Hematopoietic multipotent progenitor cell treated with erythropoietin and hydrocortisone succinate and interleukin-3 and kit ligand, for 8 days (in vitro differentiated cells): ENCODE measurements around the gene OSBPL5.
"Not testable (repeated sequence)": the region's sequence is repeated elsewhere in the genome, so short reads cannot be mapped to it uniquely, and the experiment has no call there.

Source experiments
- DNase-seq: peaks from one replicate; pipeline ENCODE4 v3.0.0-alpha.2; 2015

Gene OSBPL5

DNA sequence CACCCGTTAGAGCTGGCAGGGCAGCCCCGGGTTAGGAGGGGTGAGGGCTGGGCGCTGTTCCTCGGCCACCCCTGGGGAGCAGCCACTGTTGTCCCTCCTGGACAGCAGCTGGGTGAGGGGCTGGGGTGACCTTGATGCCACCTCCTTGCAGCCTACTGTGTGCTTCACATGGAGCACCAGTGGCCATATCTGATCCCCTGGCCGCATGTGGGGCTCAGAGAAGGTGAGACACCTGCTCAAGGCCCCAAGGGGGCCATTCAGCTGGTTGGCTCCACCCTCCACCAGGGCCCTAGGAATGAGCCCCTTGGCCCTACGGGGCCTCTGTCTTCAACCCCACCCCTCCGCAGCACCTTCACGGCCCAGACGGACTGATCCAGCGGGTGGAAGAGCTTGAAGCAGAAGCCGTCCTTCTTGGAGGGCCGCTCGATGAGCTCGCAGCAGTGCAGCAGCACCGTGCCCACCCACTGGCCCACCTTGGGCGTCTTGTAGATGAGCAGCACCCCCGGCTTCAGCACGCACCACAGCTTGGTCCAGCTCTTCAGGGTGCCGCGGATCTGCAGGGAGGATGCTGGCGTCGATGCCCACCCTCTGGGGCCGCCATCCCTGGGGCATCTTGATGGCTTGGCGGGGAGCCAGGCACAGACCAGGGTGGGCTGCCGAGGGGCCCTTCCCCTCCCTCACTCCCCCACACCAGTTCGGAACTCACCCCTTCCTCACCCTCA, 44.9 kb downstream of the OSBPL5 start:
- DNase-seq = no peak

DNA sequence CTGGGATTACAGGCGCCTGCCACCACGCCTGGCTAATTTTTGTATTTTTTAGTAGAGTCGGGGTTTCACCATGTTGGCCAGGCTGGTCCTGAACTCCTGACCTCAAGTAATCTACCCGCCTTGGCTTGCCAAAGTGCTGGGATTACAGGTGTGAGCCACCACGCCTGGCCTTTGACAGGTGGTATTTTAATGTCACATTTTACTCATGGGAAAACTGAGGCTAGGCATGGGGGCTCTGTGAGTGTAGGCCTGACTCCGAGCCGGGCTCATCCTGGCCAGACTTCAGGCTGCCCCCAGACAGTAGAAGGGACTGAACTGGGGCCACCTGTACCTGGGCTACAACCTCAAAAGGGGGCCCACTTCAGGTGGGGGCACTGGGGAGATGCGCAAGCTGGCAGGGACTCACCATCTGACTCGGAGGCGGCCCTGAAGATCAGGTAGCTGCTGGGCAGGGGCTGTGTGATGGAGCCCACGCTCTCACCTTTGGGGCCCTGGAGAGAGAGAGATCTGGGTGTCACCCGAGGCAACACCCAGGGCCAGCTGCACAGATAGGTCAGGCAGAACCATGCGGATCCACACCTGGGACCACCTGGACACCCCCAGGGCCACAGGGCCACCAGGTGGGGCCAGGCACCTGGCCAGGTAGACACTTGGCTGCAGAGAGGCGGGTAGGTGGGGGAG, 45.8 kb downstream of the OSBPL5 start:
- DNase-seq = no peak

DNA sequence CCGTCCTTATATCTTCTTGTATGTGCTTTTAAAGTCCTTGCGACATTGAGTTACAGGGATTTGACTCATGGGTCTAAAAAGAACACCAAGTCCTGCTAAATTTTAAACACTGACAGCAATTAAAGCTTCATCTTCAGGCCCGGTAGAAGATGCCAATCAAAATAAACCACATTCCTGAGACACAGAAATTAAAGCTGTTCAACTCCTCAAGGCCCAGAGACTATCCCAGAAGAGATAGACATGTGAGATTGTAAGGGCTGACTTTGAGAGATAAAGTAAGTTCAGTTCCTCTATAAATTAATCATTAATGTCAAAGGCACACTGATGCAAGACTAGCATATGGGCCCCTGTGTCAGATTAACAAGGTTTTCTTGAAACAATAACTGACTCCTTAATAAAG, 49.8 kb downstream of the OSBPL5 start:
- DNase-seq = peak; percentile 60

DNA sequence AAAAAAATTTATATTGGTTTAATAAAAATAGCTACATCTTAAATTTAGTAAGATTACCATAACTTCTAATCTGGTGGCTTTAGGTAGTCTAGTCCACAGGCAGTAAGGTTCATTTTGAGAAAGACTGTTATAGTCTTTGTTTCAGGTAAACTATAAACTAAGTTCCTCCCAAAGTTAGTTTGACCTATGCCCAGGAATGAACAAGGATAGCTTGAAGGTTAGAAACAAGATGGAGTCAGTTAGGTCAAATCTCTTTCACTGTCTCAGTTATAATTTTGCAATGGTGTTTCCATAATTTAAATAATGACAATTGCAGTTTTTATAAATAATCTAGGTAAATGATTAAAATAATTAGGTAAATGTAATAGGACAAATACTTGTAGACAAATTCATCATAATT, 51.4 kb downstream of the OSBPL5 start:
- DNase-seq = not testable (repeated sequence)

DNA sequence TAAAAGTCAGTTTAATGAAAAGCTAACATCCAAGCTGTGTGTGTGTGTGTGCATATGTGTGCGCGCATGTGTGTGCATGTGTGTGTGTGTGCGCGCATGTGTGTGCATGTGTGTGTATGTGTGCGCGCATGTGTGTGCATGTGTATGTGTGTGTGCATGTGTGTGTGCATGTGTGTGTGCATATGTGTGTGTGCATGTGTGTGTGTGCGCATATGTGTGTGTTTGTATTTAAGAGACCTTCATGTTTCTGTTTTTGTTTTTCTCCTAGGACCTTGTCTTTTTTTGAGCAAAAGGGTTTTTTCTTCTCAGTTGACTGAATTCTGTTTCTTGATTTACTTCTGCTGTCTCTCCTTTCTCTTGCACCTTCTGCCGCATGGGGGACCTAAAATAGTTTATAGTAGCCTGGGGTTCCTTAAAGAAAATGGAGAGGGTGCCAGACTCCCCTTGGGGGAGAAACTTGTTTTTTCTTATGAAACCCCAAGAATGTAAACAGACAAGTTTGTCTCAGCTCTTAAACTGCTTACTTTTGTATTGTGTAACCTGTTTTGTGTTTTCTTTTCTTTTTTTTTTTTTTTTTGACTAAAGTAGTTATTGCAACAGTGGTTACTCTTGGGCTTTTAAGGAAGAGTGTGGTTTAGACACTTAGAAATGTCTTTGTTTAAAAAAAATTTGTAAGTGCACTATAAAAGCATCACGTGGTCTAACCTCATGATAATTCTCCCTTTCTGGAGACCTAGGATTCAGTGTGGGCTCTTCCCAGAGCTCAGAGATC, 53.0 kb downstream of the OSBPL5 start:
- DNase-seq = no peak

DNA sequence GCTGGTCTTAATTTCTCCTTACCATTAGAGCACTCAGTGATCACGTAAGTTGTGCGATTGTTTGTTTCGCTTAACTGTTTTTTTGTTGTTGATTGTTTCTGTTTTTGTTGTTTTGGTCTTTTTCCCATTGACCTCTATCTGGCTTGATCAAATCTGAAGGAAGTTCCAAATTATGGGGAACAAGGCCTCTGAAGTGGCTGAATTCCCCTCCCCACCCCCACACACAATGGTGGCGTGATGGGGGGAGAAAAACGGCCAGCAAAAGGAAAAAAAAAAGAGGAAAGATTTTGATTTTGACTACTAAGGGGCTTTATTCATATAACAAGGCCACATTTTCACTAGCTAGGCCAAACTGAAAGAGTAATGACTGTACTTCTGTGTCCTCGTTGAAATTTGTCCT, 53.6 kb downstream of the OSBPL5 start:
- no peak for DNase-seq

DNA sequence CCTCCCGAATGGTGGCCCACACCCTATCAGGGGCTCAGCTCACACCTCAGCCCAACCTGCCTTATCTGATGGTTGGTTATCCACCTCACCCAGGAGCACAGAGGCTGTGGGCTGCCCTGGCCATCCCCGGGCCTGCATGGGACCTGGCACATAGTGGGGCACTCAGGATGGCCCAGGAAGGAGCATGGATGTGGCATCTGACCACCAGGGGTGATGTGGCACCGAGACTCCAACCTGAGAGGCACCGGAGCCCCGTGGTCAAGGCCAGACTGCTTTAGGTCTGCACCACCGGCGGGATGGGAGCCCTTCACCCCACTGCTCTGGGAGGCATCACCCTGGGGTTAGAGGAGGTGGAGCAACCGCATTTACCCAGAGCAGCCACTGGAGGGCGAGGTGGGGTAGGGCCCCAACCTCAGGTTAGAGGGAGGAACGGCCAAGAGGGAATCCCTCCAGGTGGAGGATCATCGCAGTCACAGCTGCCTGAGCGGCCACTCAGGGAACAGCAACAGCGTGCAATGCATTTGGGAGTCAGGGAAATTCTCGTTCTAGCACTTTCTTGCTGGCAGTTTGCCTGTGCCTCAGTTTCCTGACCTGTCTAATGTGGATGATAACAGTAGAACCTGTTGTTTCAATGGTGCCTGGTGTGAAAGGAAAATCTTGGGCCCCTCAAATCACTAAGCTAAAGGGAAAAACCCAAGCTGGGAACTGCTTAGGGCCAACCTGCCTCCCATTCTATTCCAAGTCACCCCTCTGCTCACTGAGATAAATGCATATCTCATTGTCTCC, 55.0 kb downstream of the OSBPL5 start:
- peak; percentile 68 for DNase-seq

DNA sequence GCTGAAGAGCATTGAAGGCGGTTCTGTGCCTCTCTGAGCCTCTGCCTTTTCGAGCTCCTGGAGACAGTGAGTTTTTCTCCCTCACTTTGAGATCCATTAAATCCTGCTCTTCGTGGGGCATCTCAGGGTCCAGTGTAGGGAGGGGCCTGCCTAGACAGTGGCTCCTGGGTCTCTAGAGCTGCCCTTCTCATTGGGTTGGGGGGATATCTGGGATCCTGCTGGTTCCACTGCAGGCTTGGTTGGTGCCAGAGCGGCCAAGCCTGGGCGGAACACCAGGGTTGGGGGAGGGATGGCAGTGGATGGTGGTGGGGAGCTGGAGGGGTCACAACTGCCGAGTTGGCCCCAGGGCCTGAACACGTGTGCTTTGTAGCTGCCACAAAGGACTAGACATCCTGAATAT, 55.7 kb downstream of the OSBPL5 start:
- no peak for DNase-seq

DNA sequence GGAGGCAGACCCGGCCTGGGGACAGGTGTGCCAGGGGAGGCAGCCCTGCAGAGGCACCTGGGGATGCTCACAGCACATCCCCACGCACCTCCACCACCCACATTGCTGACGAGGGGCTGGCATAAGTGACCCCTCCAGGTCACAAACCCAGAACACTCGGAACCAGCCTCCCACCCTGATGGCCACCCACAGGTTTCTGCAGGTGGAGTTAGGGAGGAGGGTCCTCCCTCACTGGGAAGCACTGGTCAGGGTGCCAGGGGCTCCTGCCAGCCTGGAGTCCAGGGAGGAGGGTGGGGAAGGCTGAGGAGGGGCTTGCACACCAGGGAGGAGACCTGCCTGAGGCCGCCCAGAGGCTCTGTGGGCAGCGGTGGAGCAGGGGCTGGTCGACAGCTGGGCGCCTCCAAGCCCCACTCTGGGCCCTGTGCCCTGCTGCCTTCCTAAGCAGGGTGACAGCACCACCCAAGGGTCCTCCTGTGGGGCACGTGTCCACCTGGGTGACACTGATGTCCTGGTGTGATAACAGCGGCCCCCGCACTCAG, 56.9 kb downstream of the OSBPL5 start:
- no peak for DNase-seq

DNA sequence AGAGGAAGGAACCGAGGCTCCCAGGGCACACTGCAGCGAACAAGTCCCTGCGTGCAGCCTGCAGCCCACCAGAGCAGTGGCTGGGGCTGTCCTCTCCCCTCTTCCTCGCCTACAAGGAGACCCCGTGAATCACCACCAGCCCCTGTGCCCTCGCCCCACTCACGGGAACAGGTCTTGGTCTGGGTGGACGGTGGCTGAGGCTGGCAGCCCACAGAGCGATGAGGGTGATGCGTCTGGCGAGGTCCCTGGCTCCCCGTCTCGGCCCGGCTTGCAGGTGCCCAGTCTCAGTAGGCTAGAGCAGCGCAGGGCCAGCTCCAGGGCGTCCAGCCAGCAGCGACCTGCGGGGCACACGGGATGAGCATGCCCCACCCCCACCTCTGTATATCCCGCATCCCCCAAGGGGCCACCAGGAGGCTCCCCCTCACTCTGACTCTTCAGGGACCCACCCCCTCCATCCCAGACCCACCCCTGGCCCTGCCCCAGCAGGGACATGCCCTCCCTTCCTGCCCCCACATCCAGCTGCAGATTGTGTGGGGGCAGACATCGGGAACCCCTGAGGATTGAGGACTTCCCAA, 57.4 kb downstream of the OSBPL5 start:
- no peak for DNase-seq

DNA sequence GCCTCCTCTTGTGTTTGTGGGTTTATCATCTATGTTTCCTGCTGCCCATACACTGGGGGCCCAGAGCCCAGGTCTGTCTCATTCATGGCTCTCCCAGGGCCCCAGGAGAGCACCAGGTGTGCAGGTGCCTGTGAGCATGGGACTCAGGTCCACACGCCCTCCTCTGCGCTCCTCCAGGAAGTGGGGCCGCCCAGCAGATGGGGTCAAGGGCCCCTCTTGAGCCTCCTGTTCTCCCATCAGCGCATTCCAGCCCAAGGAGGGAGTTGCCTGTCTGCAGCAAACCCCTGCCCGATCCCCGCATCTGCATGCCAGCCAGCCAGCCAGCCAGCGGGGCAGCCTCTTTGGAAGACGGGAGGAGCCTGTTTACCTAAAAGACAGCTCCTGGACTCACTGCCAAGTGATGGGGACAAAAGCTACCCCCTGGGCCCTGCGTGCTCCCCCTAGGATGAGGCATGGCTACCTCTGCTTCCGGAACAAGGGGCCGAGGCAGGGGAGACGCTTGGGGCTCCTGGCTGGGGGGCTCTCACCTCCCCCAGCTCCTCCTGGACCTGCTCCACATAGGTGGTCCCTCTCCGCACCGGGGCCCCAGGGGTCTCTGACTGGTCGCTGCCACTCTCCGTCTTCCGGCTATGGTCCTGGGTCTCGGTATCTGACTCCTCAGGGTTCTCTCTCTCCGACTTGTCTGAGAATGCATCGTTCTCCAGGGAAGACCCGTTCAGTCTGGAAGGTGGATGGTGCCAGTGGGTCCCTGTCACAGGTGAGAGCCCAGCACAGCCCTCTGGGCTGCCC, 58.2 kb downstream of the OSBPL5 start:
- no peak for DNase-seq

DNA sequence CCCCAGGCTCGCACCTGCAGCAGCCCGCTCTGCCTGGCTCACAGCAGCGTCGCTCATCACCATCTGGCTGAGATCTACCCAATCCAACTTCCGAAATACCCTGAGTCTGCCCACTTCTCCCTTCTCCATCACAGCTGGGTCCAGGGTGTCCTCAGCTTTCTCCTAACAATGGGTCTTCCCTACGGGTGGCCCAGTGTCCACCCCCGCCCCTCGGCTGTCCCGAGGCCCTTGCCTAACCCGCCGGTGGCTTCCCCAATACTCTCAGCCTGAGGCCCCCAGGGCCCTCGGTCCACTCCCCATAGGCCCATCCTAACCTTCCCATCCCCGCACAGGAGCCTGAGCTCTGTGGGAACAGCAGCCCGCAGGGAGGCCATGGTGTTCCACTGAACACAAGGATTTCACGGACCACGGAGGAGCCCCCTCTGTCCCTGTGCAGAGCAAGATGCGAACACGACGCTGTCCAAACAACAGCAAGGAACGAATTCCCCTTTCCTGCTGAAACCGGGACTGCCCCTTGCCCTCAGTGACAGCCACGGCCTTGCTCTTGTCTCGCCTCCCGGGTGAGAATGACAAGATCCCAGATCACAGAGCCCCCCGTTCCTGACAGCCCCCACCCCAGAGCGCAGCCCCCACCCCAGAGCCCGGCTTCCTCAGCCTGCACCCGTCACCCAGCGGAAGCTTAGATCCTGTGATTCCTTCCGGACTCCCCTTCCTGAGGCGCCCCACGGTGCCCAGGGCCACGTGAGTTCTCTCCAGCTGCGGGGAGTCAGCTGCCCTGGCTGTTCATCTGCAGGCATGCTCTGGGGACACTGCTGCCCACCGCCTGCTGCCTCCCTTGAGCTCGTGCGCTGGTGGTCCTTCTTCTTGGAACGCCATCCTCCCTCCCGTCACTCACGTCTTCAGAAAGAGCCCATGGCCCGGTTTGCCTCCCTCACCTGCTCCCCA, 59.0 kb downstream of the OSBPL5 start:
- DNase-seq = no peak

DNA sequence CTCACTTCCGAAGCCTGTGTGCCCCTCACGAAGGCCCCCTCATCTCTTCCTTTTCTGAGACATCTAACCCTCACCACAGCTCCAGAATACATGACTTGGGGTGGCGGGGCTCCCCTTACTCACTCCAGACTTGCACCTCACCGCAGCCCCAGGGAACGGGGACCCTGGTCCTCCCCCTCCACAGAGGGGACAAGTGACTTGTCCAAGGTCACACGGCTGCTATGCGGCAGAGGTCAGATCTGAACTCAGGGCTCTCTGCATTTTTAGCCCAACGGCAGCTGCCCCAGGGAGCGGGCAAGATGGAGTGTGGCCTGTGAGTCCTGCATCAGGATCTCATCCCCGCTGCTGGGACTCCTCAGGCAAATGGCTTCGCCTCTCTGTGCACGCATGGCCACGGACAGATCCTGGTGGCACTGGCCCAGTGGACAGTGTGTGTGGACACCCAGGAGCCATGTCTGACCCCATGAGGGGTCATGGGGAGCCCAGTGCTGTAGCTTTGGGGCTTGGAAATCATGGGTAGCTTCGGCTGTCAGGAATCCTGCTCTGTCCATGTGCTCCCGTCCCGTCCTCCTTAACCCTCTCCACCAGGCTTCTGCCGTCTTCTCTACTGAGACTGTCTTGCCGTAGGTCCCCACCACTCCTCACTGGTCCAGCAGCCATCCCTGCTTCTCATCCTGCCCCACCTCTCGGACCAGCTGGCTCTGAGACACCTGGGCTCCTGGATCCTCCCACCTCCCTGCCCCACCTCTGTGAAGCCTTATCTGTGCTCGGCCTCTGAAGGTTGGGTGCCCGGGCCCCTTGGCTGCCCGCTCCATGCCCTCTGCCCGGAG, 59.9 kb downstream of the OSBPL5 start:
- no peak for DNase-seq

DNA sequence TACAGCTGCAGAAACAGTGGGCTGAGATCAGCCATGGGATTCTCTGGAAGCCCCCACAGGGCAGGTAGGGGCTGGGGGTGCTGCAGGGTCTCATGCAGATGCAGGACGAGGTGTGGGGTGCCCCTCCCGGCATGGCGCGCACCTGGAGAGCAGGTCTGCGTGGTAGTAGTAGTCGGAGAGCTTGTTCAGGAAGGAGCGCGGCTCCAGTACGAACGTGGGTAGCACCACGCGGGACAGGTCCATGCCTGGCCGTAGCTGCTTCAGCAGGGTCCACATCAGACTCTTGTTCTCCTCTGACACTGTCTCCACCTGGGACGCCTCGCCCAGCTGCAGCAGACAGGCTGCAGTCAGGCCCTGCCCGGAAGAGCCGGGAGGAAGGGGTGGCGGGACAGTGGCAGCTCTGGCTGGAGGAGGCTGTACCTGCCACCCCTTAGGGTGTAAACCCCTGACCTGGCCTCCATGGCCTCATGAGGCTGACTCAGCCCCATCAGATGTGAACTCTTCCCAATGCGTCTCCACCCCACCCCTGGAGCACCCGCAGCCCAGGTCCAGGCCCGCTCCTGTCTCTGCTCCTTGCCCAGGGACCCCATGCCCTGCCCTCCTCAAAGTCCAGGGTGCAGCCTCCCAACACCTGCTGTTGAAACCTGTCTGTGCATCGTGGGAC, 60.9 kb downstream of the OSBPL5 start:
- no peak for DNase-seq

DNA sequence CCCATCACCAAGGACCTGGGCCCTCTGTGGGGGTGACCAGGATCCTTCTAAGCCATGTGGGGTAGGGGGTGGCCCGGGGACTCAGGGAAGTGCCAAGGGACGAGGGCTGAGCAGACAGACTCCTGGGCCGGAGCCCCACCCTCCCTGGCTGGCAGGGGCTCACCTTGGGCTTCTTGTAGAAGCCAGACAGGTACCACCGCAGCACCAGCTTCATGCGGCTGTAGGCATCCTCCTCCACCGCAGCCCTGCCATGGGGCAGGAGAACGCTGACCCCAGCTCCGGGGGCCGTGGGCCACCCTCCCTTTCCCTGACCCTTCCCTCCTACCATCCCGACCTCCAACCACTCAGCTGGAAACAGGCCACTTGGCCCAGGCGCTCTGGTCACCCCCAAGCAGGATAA, 62.0 kb downstream of the OSBPL5 start:
- DNase-seq = no peak

DNA sequence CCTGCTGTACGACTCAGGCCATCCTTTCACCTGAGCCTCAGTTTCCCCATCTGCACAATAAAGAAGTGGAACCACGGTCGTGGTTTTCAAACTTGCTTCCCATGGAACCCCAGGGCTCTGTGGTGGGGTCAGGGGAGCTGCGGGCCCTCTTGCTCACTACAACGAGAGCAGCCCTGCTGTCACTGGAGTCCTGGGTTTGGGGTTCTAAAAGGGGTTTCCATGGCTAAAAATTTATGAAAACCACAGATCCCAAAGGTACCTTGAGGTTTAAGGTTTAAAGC, 62.5 kb downstream of the OSBPL5 start:
- no peak for DNase-seq

DNA sequence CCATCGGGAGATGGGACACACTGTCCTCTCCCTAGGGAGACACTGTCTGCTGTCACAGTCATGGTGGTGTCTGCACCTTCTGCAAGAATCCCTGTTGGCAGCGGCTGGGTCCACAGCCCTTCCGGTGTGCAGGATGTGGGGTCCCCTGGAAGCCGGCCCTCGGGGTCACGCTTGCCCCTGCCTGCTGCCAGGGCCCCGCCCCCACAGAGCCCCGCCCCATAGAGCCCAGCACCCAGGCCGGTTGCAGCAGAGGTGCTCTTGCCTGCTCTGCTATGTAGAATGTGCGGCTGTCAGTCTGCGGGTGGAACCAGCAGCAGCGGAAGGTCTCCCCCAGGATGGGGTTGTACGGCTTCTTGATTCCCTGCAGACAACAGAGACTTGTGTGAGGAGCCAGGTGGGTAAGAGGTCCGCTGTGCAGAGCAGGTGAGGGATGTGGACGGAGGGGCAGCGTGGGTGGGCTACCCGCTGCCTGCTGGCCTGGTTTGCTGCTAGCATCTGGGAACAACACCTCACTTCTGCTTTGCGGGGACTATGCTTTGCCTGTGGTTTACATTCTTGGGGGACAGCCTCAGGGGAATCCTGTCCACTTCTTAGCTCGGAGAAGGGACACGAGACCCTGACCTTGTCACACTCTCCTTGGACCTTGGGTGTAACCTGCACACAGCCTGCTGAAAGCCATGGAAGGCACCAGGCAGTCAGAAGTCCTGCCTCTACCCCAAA, 63.0 kb downstream of the OSBPL5 start:
- DNase-seq = no peak

DNA sequence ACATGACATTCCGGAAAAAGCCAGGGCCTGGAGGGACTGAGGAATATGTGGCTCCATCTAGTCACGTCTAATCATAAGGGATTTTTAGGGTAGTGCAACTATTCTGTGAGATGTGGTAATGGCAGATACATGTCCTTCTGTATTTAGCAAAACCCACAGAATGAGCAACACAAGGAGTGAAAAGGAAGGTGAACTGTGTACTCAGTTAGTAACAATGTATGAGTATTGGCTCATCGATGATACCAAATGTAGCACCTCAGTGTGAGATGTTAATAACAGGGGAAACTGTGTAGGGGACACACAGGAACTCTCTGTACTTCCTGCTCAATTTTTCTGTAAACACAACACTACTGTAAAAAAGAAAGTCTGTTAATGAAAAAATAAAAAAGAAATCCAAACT, 65.9 kb downstream of the OSBPL5 start:
- DNase-seq = no peak
